KOPT-K1 (cell line): ENCODE results near the gene STX18.
A peak's percentile ranks its signal among the peaks of the same experiment; 100 is the strongest.
"Not testable (repeated sequence)": the region's sequence is repeated elsewhere in the genome, so short reads cannot be mapped to it uniquely, and the experiment has no call there.

Experiments used
- H3K27ac ChIP-seq: fragments of 200-600 bp; sonication (generic); 2 replicates; pipeline ENCODE4 v1.5.1; 2016; ENCODE audit warnings: antibody characterized with exemption, mild to moderate bottlenecking, low read depth, low read length; ENCODE audit not compliant: poor library complexity, severe bottlenecking
- H3K36me3 ChIP-seq: fragments of 200-600 bp; sonication (generic); 2 replicates; pipeline ENCODE4 v1.5.1; 2017; ENCODE audit warnings: antibody characterized with exemption, mild to moderate bottlenecking, low read length, moderate library complexity; ENCODE audit not compliant: insufficient read depth
- H3K9me3 ChIP-seq: fragments of 200-600 bp; sonication (generic); 2 replicates; pipeline ENCODE4 v1.5.1; 2017; ENCODE audit warnings: antibody characterized with exemption, low read length, mild to moderate bottlenecking; ENCODE audit not compliant: insufficient read depth, poor library complexity, severe bottlenecking

The STX18 gene

GRCh38 chr4:4507923-4508322 is 33.9 kb downstream of the STX18 start:
- no peaks in the 10 kb centered on the region for H3K36me3 ChIP-seq
- no peak overlapping the region for H3K27ac ChIP-seq
- H3K9me3 ChIP-seq = peaks cover 7% of the 10 kb centered on the region

DNA sequence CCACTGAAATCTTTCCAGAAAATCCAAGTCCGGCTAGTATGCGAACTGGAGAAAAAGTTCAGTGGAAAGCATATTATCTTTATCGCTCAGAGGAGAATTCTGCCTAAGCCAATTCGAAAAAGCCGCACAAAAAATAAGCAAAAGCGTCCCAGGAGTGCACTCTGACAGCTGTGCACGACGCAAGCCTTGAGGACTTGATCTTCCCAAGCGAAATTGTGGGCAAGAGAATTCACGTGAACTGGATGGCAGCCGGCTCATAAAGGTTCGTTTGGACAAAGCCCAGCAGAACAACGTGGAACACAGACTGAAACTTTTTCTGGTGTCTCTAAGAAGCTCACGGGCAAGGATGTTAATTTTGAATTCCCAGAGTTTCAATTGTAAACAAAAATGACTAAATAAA is 34.4 kb downstream of the STX18 start:
- H3K9me3 ChIP-seq = peaks cover 7% of the 10 kb centered on the region
- no peak overlapping the region for H3K27ac ChIP-seq
- no peaks in the 10 kb centered on the region for H3K36me3 ChIP-seq

- H3K36me3 ChIP-seq = no peaks in the 10 kb centered on the region
- H3K9me3 ChIP-seq = peaks cover 7% of the 10 kb centered on the region
- no peak overlapping the region for H3K27ac ChIP-seq
Measured at GRCh38 chr4:4506961-4507360, 34.9 kb downstream of the STX18 start.

- not testable (repeated sequence) for H3K36me3 ChIP-seq, H3K27ac ChIP-seq, H3K9me3 ChIP-seq
Measured at GRCh38 chr4:4505211-4505610, 36.6 kb downstream of the STX18 start.

- Histone ChIP-seq H3K27ac (no peak overlapping the region), H3K36me3 (no peaks in the 10 kb centered on the region), H3K9me3 (peaks cover 6% of the 10 kb centered on the region)
Measured at GRCh38 chr4:4504783-4505182, 37.1 kb downstream of the STX18 start.

DNA sequence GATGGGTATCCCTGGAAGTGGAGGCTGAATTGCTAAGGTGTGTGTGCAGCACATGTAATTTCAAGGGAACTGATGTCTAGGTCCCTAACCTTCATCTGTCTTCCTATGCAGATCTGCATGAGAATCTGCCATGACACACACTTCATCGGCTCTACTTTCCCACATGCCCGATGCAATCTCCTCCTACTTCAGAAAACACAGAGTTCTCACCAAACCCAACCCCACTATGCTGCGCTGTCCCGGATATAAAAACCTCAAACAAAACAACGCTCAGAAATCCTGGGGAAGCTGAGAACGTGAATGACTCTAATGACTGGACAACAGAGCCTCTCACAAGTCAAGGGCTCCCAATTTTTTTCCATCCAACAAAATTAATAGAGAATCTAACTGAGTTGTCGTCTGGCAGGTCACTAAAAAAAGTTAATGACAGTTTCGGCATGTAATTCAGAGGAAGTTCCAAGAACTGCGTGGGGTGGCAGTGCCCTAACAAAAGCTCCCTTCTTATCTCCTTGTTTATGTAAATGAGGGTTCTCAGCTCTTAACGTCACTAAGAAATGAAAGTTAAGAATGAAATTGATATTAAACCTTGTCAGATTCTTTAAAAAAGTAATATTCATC is 39.0 kb downstream of the STX18 start:
- peak overlapping the region; percentile 24 for H3K27ac ChIP-seq
- H3K9me3 ChIP-seq = no peaks in the 10 kb centered on the region
- H3K36me3 ChIP-seq = no peaks in the 10 kb centered on the region

DNA sequence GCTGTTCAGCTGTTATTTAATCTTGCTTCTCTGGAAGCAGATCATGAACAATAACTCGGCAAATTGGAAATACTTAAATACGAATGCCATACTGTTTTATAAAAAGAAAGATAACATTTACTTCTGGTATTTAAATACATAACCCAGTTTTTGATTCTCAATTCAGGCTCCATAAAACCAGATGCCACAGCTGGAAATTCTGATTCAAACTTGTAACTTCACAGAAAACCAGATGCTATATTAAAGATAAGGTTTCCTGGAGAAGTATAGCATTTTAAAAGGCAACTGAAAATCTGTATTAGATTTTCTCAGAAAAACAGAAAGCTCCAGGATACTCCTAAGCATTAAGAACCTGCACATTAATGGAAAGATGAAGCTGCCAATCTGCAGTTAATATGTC is 40.2 kb downstream of the STX18 start:
- no peaks in the 10 kb centered on the region for H3K36me3 ChIP-seq
- no peaks in the 10 kb centered on the region for H3K9me3 ChIP-seq
- H3K27ac ChIP-seq = no peak overlapping the region

GRCh38 chr4:4499438-4500123 is 42.3 kb downstream of the STX18 start:
- Histone ChIP-seq H3K36me3 (no peaks in the 10 kb centered on the region), H3K27ac (no peak overlapping the region), H3K9me3 (no peaks in the 10 kb centered on the region)

DNA sequence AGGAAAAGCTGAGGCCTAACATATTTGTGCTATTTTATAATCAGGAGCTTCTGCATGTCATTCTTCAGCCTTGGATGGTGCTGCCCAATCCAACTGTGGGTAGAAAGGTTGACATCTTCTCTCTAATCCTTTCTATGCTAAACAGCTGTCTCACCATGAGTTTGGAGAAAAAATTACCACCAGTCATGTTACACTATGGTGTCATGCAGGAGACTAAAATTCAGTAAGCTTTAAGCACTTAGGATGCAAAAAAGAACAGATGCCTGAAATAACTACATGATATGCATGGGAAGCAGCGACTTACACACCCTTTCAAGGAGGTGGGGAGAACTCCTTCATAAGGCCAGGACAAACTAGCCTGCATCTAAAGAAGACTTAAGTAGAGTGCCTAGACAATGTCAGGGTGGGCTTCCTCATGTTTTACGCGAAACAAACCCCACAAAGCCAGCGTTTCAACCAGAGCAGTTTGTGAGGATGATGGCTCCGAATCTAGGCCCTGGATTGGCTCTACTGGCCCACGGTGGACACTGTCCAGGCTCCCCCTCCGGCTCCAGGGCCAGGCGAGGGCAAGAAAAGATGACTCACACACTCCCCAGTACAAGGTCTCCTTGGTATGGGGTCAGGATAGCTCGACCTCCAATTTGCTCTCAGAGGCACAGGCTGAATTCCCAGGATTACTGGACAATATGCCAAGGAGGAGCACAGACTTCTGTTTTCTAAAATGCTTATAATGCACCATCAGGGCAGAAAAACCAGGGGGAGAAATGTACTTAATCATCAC is 45.1 kb downstream of the STX18 start:
- H3K27ac ChIP-seq = no peak overlapping the region
- H3K36me3 ChIP-seq = no peaks in the 10 kb centered on the region
- no peaks in the 10 kb centered on the region for H3K9me3 ChIP-seq

DNA sequence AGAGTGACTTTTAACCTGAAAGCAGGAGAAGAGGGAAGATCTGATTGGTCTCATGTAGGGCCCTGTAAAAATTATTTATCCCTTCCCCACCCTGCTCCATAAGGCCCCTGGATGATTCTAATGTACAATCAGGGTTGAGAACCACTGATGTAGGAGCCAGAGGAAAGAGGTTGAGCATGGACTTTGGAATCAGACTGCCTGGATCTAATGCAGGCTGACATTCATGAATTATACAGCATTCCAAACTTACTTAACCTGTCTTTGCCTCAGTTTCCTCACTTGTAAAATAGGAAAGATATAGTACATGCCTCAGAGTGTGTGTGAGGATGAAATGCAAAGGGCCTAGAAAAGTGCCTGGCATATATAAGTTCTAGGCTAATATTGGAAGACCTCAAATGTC is 47.0 kb downstream of the STX18 start:
- no peaks in the 10 kb centered on the region for H3K36me3 ChIP-seq
- no peaks in the 10 kb centered on the region for H3K9me3 ChIP-seq
- H3K27ac ChIP-seq = no peak overlapping the region

DNA sequence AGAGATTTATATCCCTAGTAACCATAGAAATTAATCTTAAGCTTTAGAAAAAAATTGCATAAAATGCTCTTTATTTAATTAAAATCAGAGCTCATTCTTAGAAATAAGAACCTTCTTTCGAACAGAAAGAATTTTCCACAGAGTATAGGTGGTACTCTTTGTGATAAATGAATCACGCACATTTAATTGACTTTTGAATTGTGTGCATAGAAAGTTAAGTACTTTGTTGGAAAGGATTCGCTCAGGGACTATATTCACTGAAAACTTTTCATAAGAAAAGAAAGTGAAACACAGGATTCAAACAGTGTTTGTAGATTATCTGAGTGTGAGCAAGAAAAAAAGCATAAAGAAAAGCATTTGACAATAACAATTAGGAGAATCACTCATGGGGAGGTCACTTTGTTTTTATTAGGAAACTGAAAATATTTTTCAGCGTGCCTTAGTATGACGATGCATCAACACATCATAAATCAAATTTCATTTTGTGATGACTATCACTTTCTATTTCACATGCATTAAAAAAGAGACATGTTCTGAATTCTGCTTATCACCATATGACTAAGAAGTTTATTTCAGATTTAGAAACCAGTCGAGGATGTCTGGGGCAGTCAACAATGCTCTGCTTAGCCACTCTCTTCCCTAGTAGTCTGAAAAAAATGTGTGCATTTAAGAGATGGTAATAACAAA is 49.5 kb downstream of the STX18 start:
- Histone ChIP-seq H3K27ac (no peak overlapping the region), H3K36me3 (no peaks in the 10 kb centered on the region), H3K9me3 (no peaks in the 10 kb centered on the region)

DNA sequence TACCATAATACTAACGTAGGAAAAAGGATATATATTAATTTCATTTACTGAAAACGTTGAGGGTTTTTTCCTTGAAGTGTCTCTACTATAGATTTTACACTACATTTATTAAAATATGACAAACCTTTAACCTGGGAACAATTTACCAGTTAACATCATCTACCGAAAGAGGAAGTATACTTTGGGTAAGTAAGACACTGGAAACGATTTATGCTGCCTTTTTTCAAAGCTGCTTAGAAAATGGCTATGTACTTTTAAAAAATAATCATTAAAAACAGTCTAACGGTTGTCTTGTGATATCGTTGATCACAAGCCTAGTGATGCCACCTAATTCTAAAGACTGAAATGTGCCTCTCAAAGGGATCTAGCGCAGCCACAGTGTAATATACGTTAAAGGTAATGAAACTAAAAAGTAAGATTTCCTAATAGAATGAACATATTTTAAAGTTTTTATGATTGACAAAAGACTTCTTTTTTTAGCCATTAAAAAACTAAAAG is 50.4 kb downstream of the STX18 start:
- H3K36me3 ChIP-seq = no peaks in the 10 kb centered on the region
- no peaks in the 10 kb centered on the region for H3K9me3 ChIP-seq
- no peak overlapping the region for H3K27ac ChIP-seq

GRCh38 chr4:4490816-4491215 is 51.0 kb downstream of the STX18 start:
- Histone ChIP-seq H3K36me3 (no peaks in the 10 kb centered on the region), H3K9me3 (no peaks in the 10 kb centered on the region), H3K27ac (no peak overlapping the region)

DNA sequence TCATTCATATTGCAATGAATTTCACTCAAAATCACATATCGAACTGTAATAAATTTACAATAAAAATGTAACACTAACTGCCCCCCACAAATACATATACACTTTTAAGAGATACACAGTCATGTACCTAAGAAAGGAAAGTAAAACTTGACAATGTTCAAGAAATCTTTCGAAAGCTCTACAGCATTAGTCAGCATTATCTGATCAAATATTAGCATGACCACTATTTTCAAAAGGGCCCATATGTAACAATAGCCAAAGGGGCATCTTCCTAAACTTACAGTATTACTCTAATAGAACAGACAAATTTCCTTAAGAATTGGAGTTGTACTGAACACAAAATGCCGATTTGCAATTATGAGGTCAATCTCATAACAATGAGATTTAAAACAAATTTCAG is 51.8 kb downstream of the STX18 start:
- Histone ChIP-seq H3K27ac (no peak overlapping the region), H3K9me3 (no peaks in the 10 kb centered on the region), H3K36me3 (no peaks in the 10 kb centered on the region)
